ENCODE results near the gene MRC2.

DNA sequence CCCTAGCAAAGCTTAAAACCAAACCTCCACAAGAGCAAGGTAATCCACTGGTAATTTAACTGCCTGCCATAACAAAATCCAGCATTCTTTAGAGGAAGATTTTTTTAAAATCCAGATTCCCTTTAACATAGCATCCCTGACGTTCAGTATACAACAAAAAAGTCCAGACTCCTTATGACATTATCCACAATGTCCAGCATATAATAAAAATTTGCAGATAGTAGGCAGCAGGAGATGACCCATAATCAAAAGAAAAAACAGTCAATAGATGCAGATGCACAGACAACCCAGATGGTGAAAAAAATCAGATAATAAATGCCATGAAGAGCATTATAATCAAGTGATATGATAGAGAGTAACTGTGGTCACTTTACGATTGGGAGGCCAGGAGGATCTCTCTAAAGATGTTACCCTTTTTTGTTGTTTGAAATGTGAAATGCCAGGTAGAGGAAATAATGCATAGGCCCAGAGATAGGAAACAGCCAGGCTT is 33.2 kb downstream of the MRC2 start:
- TF ChIP-seq, protein P1, sequence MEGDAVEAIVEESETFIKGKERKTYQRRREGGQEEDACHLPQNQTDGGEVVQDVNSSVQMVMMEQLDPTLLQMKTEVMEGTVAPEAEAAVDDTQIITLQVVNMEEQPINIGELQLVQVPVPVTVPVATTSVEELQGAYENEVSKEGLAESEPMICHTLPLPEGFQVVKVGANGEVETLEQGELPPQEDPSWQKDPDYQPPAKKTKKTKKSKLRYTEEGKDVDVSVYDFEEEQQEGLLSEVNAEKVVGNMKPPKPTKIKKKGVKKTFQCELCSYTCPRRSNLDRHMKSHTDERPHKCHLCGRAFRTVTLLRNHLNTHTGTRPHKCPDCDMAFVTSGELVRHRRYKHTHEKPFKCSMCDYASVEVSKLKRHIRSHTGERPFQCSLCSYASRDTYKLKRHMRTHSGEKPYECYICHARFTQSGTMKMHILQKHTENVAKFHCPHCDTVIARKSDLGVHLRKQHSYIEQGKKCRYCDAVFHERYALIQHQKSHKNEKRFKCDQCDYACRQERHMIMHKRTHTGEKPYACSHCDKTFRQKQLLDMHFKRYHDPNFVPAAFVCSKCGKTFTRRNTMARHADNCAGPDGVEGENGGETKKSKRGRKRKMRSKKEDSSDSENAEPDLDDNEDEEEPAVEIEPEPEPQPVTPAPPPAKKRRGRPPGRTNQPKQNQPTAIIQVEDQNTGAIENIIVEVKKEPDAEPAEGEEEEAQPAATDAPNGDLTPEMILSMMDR (IDR thresholded peaks at IDR 0.05), result no peak
- TF ChIP-seq POLR2A (IDR thresholded peaks at IDR 0.05), result no peak
